Activated CD4-positive, alpha-beta T cell treated with anti-CD3 and anti-CD28 coated beads, Interleukin-2, amount 50 U/mL, for 4 hours (primary cell): ENCODE results near the gene CDKN2D.
A peak's percentile ranks its signal among the peaks of the same experiment; 100 is the strongest.

Experiments used
- DNase-seq, 2 experiments: peaks; one replicate each; pipeline ENCODE4 v3.0.0-alpha.2; 2020

The CDKN2D gene

DNA sequence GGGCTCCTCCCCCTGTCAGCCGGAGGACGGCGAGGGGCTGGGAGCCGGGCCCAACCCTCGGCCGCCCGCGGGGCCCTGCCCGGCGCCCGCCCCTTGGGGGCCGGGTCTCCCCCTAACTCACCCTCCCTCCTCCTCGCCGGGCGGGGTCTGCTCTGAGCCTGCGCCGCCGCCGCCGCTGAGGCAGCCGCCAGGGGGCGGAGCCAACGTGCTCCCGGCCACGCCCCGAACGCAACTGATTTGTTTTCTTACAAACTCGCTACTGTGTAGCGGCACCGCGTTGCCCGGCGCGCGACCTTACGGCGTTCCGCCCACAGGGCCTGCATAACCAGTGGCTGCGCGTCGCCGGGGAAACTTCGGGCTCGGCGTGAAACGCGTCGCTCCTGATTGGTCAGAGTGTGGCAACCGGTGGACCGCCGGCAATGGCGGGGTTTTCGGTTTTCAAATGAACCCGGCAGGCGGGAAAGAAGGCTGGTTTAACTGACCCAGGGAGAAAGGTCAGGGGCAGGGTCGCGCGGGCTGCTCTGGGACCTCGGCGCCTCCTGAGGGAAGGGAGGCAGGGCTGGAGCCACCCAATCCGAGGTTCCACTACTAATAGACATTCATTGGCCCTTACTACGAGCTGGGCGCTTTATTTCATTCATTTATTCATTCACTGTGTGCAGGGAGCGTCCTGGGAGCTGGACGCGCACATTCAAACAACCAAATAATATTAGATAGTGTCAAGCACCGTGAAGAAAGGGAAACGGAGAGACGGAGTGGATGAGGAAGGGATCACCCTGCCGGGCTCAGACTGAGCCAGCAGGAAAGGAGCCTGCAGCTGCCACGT is at the start of gene CDKN2D:
TSS of gene CDKN2D (minus strand) at position 154 of the 826 bp plus-strand sequence. CDS start 326 bp downstream, outside the sequence.
- peak; percentile 99 to 100 for DNase-seq

DNA sequence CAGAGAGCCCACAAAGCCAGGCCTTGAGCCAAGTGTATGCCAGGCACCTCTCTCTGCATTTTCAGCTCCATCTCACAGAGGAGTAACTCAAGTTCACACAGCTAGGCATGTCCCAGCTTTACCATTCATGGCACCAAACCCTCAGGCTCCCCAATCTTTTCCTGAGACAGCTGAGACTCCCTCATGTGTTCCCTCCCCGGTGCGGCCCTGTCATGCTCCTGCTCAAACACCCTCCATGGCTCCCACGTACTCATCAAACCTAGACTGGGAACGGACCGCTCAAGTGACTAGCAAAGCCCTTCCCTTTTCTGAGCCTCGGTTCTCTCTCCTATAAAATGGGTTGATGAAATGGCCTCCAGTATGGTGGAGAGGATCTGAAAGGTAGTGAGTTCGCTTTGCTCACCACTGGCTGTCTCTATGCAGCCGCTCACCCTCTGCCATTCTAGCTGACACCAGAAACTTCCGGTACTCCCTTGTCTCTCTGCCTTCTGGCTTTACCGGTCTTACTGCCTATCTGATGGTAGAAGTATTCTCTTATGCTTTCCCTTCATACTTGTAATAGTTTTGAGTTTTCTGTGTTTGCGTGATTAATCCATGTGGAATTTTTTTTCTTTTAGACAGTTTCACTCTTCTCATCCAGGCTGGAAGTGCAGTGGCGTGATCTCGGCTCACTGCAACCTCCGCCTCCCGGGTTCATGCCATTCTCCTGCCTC is 48.8 kb upstream of the CDKN2D start:
- DNase-seq = no peak

DNA sequence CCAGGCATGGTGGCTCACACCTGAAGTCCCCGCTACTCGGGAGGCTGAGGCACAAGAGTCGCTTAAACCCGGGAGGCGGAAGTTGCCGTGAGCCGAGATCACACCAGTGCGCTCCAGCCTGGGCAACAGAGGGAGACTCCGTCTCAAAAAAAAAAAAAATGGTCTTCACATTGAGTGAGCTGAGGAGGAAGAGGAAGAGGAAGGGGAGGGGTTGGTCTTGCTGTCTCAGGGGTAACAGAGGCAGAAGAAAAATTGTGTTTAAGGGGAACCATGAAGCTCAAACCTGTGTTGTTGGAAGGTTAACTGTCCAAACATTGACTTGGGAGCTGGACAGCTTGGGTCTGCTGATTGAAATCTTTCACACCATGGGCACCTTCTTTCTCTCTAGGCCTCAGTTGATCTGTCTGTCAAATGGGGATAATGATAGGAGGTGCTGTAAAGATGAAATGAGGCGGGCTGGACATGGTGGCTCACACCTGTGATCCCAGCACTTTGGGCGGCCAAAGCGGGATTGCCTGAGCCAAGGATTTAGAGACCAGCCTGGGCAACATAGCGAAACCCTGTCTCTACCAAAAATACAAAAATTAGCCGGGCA is 46.7 kb upstream of the CDKN2D start:
- DNase-seq = no peak

DNA sequence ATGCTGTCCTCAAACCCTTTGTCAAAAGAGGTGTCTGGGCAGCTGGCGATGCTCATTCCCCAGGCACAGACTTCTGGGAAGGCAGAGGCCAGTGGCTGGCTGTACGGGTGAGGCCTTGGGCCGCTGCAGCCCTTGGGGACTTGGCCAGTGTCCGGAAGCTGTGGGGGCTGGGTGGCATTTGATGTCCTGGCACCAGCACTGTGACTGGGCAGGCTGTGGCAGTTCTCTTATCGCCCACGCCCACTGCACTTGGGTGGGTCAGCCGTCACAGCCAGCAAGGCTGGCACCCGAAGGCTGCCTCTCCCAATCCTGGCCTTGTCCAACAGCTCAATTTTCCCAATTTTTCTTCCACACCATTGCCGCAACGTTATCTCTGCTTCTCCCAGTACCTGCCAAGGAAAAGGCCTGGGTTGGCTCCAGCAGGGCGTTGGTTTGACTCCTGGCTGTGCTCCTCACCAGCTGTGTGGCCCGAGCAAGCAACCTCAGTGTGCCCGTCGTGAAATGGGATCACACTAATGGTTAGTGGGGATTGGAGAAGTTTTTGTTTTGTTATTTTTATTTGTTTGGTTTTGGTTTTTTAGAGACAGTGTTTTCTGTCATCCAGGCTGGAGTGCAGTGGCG is 43.8 kb upstream of the CDKN2D start:
- DNase-seq = no peak

DNA sequence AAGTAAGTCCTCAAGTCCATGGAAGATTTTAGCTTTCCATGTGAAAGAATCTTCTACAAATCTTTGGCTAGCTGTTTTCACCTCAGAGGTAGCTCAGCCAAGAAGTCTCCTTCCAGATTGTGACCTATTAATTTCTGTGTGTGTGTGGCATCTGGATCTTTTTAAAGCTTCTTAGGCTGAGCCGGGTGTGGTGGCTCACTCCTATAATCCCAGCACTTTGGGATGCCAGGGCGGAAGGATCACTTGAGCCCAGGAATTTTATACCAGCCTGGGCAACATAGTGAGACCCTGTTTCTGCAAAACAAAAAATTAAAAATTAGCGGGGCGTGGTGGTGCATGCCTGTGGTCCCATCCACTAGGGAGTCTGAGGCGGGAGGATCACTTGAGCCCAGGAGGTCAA is 43.1 kb upstream of the CDKN2D start:
- no peak for DNase-seq

DNA sequence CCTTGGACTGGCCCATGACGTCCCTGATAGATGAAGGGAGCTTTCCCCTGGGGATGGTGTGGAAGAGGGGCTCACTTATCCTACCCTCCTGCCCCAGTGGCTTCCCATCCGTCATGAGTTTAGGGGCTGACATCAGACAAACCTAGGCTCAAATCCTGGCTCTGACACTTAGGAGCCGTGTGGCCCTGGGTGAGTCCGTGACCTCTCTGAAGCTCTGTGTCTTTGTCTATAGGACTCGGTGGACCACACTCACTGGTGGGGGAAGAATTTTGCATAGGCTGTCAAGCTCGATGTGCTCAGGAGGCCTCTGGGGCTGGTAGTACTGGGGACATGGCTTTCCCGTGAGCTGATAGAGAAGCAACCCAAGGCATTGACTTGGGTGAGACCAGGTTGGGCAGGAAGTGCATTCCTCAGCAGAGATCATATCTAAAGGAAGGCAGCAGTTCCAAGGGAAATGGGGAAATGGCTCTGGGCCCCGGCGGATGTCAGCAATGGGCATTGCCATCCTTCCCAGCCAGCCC is 35.7 kb upstream of the CDKN2D start:
- no peak for DNase-seq

DNA sequence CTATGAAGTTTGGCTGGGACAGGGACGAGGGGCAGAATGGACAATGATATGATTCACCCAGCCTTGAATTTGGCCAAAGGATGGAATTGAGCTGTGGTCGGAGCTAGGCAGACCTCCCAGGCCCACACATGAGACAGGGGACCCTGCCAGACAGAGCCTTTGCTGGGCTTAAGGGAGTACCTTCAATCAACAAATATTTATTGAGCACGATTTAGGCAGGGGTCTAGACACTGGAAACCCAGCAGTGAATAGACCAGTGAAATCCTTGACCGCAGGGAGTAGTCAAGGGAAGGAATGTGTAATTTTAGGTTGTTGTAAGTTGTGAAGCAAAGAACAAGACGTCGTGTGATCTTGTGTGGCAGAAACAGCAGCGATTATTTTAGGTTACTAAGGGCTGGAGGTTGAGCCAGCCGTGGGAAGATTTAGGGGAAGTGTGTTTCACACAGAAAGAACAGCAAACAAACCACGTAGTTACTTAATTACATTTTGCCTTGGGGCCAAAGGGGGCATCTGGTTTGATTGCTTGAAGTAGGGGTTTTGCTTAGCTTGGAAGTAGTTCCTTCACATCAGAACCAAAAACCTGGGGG is 35.2 kb upstream of the CDKN2D start:
- DNase-seq = peak; percentile 20

DNA sequence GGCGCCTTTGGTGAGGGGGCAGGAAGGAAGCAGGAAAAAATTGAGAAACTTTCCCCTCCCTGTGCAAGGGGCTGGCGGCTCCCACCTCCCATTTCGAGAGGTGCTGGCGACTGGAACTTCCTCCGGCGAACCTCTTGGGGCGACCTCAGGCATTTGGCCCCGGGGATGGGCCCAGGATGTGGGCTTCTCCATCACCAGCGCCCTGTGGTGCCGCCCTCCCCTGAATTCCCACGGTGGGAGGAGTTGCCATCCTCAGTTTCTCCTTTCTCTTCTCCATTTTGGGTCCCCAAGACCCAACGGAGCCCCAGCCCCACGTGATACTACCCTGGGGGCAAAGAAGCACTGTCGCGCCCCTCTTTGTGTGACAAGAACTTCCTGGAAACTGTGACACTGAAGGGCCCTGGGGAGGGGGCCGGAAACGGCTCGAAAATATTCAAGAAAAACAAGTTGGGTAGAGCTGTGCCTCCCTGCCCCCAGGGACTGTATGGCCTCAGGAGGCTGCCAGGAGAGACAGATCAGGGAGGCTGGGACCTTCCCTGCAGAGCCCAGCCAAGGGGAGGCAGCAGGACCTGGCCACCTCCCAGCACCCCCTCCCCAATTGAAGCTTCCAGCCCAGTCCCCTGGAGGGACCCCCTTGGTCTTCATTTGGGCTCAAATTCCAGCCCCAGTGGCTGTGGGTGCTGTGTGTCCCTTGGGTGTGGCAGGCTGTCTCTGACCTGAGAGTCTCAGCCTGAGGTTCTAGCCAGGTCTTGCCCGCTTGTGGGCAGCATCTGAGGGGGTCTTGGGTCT is 34.5 kb upstream of the CDKN2D start:
- DNase-seq = peak; percentile 69 to 72

DNA sequence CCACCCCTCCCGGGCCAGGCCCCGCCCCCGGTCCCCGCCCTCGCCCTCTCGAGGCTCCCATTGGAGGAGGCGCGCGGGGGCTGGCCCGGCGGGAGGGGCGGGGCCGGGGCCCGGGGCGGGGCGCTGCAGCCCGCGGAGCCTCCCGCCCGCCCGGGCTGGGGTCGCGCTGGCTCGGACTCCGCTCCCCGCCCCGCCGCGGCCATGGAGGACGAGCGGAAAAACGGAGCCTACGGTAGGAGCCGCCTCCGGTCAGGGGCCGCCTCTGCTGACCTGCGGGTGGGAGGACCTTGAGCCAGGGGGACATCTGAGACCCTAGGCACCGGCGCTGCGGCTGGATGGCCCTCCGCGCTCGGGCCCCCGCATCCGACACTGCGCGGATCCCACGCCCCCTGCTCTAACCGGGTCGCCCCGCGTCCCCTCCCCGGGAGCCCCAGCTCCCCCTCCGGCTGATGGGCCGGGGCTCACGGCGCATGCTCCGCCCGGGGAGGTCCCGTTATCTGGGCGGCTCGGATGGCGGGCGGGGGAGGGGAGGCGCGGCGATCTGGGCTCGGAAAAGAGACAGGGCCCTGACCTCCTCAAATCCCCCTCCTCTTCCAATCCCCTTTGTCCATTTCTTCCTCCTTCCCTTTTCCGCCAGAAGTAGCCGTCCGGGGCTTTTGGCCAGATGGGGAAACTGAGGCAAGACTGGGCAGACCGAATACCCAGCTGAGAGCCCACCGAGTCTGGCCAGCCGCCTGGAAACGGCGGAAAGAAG is 33.7 kb upstream of the CDKN2D start:
- DNase-seq = peak; percentile 86 to 87

DNA sequence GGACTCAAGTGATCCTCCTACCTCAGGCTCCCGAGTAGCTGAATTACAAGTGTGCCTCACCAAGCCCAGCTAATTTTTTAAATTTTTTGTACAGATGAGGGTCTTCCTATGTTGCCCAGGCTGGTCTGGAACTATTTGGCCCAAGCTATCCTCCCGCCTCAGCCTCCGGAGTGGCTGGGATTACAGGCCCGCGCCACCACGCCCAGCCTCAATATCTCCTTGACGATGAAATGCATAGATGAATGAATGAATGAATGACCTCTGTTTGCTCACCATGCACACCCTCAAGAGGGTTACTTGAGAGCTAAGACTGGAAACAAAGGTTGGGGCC is 33.2 kb upstream of the CDKN2D start:
- no peak for DNase-seq

DNA sequence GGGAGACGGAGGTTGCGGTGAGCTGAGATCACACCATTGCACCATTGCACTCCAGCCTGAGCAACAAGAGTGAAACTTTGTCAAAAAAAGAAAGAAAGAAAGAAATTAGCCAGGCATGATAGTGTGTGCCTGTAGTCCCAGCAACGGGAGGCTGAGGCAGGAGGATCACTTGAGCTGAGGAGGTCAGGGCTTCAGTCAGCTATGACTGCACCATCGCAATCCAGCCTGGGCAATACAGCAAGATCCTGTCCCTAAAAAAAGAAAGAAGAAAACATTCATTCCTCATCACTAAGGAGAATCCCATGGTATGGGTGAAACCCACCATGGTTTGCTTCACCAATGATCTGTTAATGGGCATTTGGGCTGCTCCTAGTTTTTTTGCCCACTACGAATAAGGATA is 31.4 kb upstream of the CDKN2D start:
- DNase-seq = no peak

DNA sequence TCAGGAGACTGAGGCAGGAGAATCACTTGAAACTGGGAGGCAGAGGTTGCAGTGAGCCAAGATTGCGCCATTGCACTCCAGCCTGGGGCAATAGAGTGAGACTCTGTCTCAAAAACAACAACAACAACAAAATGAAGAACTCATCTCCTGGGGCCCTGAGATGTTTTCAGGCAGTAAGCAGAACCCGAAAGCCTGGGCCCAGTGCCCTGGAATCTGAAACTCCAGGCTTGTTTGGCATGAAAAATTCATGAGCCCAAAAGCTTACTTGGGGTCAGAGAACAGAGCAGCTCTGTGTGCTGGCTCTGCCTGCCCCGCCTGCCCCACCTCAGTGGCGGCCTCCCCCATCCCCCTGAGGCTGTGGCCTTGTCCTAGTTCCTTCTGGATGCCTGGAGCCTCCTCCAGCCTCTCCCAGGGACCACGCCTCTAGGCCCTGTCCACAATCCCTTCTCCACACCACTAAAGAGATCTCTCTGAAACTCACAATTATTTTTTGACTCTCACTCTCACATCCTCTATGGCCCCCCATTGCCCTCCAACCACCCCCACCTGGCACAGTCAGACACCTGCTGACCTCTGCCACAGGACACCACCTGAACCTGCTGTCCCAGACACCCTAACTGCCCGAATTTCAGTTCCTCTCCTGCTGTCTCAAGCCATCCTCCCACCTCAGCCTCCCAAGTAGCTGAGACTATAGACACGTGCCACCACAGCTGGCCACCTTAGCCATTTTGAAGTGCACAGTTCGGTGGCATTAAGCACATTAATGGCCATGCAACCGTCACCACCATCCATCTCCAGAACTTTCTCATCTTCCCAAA is 25.2 kb upstream of the CDKN2D start:
- no peak for DNase-seq

DNA sequence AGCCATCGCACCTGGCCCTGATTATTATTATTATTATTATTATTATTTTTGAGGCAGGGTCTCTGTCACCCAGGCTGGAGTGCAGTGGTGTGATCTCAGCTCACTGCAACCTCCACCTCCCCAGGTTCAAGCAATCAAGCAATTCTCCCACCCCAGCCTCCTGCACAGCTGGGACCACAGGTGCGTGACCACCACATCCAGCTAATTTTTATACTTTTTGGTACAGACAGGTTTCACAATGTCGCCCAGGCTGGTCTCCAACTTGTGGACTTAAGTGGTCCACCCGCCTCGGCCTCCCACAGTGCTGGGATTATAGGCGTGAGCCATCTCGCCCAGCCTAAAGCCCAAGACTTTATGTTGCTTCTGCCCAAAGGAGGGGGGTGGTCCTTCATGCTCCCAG is 24.4 kb upstream of the CDKN2D start:
- no peak for DNase-seq

DNA sequence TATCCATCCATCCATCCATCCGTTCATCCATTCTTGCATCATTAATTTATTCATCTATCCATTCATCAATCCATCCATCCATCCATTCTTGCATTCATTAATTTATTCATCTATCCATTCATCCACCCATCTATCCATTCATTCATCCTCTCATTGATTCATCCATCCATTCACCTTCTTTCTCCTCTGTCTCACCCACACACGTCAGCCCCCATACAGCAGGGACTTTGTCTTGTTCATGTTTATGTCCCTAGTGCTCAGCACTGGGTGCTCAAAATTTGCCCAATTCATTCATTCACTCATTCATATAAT is 19.0 kb upstream of the CDKN2D start:
- no peak for DNase-seq

DNA sequence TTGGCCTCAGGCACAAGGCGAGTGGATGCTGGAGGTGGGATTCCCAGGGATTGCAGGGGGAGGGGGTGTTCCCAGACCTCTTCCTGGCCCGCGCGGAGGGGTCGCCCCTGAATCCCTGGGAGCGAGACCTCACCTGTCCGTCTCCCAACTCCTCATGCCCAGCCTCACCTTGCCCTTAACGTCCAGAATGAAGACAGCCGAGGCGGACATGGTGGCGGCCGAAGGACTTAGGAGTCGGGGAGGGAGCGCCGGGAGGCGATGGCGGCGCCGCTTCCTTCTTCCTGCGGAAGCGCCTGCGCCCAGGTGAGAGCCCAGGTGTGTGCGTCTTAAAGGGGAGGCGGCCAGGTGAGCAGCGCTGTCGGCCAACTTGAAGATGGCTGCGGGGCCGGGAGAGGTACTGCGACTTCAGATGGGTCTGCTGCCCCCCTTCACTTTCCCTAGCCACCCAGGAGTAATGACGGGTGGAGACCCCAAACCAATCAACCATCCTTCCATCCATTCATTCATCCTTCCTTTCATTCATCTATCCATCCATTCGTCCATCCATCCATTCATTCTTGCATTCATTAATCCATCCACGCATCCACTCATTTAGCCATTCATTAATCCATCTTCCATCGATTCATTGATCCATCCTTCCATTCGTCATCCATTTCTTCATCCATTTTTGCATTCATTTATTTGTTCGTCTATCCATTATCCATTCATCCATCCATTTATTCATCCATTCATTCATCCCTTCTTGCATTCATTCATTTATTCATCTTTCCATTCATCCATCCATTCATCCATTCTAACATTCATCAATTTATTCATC is 18.5 kb upstream of the CDKN2D start, which contains the start of gene AP1M2:
TSS of gene AP1M2 (minus strand) at position 291 of the 817 bp plus-strand sequence. CDS start at position 210, 81 bp downstream.
- no peak for DNase-seq

DNA sequence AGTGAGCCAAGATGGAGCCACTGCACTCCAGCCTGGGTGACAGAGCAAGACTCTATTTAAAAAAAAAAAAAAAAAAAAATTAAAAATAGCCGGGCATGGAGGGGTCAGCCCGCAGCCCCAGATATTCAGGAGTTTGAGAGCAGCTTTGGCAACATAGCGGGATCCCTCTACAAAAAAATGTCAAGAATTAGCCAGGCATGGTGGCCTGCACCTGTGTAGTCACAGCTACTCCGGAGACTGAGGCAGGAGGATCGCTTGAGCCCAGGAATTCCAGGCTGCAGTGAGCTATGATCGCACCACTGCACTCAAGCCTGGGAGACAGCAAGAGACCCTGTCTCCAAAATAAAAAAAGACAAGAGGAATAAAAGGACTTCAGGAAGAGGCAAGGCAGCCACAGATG is 17.6 kb upstream of the CDKN2D start:
- DNase-seq = no peak

DNA sequence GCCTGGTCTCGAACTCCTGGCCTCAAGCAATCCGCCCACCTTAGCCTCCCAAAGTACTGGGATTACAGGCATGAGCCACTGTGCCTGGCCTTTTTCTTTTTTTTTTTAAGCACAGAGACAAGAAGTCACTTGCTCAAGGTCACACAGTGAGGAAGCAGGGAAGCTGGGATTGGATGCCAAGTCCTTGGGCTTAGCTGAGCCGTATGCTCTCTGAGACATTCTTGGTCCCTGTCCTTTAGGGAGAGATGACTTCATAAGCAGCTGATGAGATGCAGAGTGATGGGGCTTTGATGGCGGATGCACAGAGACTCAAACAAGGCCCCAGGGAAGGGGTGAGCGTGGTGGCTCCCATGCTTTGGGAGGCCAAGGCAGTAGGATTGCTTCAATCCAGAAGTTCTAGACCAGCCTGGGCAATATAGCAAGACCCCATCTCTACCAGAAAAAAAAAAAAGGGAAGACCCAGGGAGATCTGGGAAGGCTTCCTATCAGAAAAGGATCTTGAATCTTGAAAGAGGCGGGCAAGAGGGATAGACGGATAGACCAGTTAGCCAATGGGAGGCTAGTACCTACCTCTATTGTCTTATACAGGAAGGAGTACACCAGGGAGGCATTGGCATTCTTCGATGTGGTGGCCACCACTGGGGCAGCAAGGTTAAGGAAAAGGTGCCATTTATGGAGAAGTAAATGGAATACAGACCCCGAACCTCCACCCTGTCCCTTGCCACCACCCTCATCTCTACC is 14.4 kb upstream of the CDKN2D start:
- DNase-seq = no peak

DNA sequence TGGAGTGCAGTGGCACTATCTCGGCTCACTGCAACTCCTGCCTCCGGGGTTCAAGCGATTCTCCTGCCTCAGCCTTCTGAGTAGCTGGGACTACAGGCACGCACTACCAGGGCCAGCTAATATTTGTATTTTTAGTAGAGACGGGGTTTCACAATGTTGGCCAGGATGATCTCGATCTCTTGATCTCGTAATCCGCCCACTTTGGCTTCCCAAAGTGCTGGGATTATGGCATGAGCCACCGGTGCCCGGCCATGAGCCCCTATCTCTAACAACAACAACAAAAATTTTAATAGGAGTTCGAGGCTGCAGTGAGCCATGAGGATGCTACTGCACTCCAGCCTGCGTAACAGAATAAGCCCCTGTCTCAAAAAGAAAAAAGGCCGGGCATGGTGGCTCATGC is 13.3 kb upstream of the CDKN2D start:
- DNase-seq = no peak
